Umbilical cord (tissue), 2 donors: ENCODE measurements around the gene CSF1R. TPM values are rescaled to one million over a fixed set of nuclear protein-coding genes. Genes with fewer than 3 reads are reported as not detected.

ENCODE experiments used
- DNase-seq: peaks from one replicate; pipeline ENCODE4 v3.0.0-alpha.2; 2015; ENCODE audit warnings: low spot score
- total RNA-seq: library from RNA; depleted of rRNA; stranded (reverse); fragments of >200 nt; gene quantifications from one replicate; pipeline ENCODE4 v1.2.3, GENCODE V29; 2014; ENCODE audit warnings: low replicate concordance; ENCODE audit not compliant: insufficient read depth

CSF1R gene
- total RNA-seq, 1 donor from 2014 or later, result 48.9 TPM

- no peak for DNase-seq
Measured at GRCh38 chr5:150026682-150027172, 59.6 kb downstream of the CSF1R start.

- peak; percentile 31 for DNase-seq
Measured at GRCh38 chr5:150024346-150024984, 61.9 kb downstream of the CSF1R start.

GRCh38 chr5:150023136-150023535 lies 63.2 kb downstream of the CSF1R start:
- DNase-seq, result no peak

- DNase-seq, result no peak
Measured at GRCh38 chr5:150022681-150023080, 63.7 kb downstream of the CSF1R start.

- DNase-seq, result no peak
Measured at GRCh38 chr5:150022158-150022531, 64.2 kb downstream of the CSF1R start.

GRCh38 chr5:150021491-150022157 lies 64.7 kb downstream of the CSF1R start:
- no peak for DNase-seq

GRCh38 chr5:150020249-150020648 lies 66.1 kb downstream of the CSF1R start:
- DNase-seq, result no peak

- no peak for DNase-seq
Measured at GRCh38 chr5:150017226-150018005, 68.9 kb downstream of the CSF1R start.

GRCh38 chr5:150016537-150016936 lies 69.8 kb downstream of the CSF1R start:
- no peak for DNase-seq

- DNase-seq, result no peak
Measured at GRCh38 chr5:150015415-150015814, 70.9 kb downstream of the CSF1R start.

GRCh38 chr5:150014456-150014855 lies 71.9 kb downstream of the CSF1R start:
- no peak for DNase-seq

- DNase-seq, result no peak
Measured at GRCh38 chr5:150013931-150014330, 72.4 kb downstream of the CSF1R start.

GRCh38 chr5:150009671-150010387 lies 76.5 kb downstream of the CSF1R start:
- no peak for DNase-seq

- DNase-seq, result no peak
Measured at GRCh38 chr5:150007050-150007449, 79.3 kb downstream of the CSF1R start.

- DNase-seq, result no peak
Measured at GRCh38 chr5:150006318-150006717, 80.0 kb downstream of the CSF1R start.

Other genes with a start within 250 kb of the CSF1R start
- 5.3 TPM for gene PDE6A, start 141.8 kb downstream of the CSF1R start, total RNA-seq
- 32.5 TPM for gene SLC26A2, start 125.8 kb downstream of the CSF1R start, total RNA-seq
- 4.3 TPM for gene TIGD6, start 85.9 kb downstream of the CSF1R start, total RNA-seq
- 16.4 TPM for gene HMGXB3, start 85.8 kb downstream of the CSF1R start, total RNA-seq
- 223 TPM for gene PDGFRB, start 69.3 kb upstream of the CSF1R start, total RNA-seq
- gene CDX1, start 80.2 kb upstream of the CSF1R start, total RNA-seq, result 2.4 TPM
- 10.8 TPM for gene SLC6A7, start 103.5 kb upstream of the CSF1R start, total RNA-seq
- 5.8 TPM for gene CAMK2A, start 203.2 kb upstream of the CSF1R start, total RNA-seq
- 15.9 TPM for gene ARSI, start 216.4 kb upstream of the CSF1R start, total RNA-seq